ENCODE results near the gene SLC2A8.

GRCh38 chr9:127386981-127387380 is 10.0 kb upstream of the SLC2A8 start:
- TF ChIP-seq POLR2AphosphoS5 (IDR thresholded peaks at IDR 0.05; ENCODE audit: low read depth, low read length), result no peak
- TF ChIP-seq, protein P1, sequence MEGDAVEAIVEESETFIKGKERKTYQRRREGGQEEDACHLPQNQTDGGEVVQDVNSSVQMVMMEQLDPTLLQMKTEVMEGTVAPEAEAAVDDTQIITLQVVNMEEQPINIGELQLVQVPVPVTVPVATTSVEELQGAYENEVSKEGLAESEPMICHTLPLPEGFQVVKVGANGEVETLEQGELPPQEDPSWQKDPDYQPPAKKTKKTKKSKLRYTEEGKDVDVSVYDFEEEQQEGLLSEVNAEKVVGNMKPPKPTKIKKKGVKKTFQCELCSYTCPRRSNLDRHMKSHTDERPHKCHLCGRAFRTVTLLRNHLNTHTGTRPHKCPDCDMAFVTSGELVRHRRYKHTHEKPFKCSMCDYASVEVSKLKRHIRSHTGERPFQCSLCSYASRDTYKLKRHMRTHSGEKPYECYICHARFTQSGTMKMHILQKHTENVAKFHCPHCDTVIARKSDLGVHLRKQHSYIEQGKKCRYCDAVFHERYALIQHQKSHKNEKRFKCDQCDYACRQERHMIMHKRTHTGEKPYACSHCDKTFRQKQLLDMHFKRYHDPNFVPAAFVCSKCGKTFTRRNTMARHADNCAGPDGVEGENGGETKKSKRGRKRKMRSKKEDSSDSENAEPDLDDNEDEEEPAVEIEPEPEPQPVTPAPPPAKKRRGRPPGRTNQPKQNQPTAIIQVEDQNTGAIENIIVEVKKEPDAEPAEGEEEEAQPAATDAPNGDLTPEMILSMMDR (IDR thresholded peaks at IDR 0.05), result no peak
- no peak for TF ChIP-seq TCF7L2 (IDR thresholded peaks at IDR 0.05; ENCODE audit: low read depth, low read length)

Data from Panc1 (cell line).